ENCODE data around the gene UBASH3A.

The UBASH3A gene

GRCh38 chr21:42373908-42374455 is 29.7 kb upstream of the UBASH3A start:
- in situ Hi-C loops (cut with HindIII; ENCODE audit: low sequenced_read_pairs), result no loop called here
- no peak for DNase-seq (ENCODE audit: low read depth)
- TF ChIP-seq CTCF (IDR thresholded peaks at IDR 0.05; ENCODE audit: low read depth, low read length, missing control alignments), result no peak
- no peak overlapping the region for H3K4me3 ChIP-seq (ENCODE audit: low read depth, low read length)

GRCh38 chr21:42374457-42374856 is 29.2 kb upstream of the UBASH3A start:
- no peak for DNase-seq (ENCODE audit: low read depth)
- in situ Hi-C loops (cut with HindIII; ENCODE audit: low sequenced_read_pairs), result no loop called here
- no peak for TF ChIP-seq CTCF (IDR thresholded peaks at IDR 0.05; ENCODE audit: low read depth, low read length, missing control alignments)
- H3K4me3 ChIP-seq (ENCODE audit: low read depth, low read length), result no peak overlapping the region

- DNase-seq (ENCODE audit: low read depth), result no peak
- TF ChIP-seq CTCF (IDR thresholded peaks at IDR 0.05; ENCODE audit: low read depth, low read length, missing control alignments), result no peak
- in situ Hi-C loops (cut with HindIII; ENCODE audit: low sequenced_read_pairs), result no loop called here
- H3K4me3 ChIP-seq (ENCODE audit: low read depth, low read length), result no peak overlapping the region
Measured at GRCh38 chr21:42374864-42375499, 28.7 kb upstream of the UBASH3A start.

- in situ Hi-C loops (cut with HindIII; ENCODE audit: low sequenced_read_pairs), result no loop called here
- no peak overlapping the region for H3K4me3 ChIP-seq (ENCODE audit: low read depth, low read length)
- TF ChIP-seq CTCF (IDR thresholded peaks at IDR 0.05; ENCODE audit: low read depth, low read length, missing control alignments), result no peak
- no peak for DNase-seq (ENCODE audit: low read depth)
Measured at GRCh38 chr21:42375506-42375905, 28.2 kb upstream of the UBASH3A start.

GRCh38 chr21:42375966-42376337 is 27.8 kb upstream of the UBASH3A start:
- in situ Hi-C loops (cut with HindIII; ENCODE audit: low sequenced_read_pairs), result no loop called here
- H3K4me3 ChIP-seq (ENCODE audit: low read depth, low read length), result no peak overlapping the region
- no peak for DNase-seq (ENCODE audit: low read depth)
- no peak for TF ChIP-seq CTCF (IDR thresholded peaks at IDR 0.05; ENCODE audit: low read depth, low read length, missing control alignments)

GRCh38 chr21:42376338-42376982 is 27.2 kb upstream of the UBASH3A start:
- DNase-seq (ENCODE audit: low read depth), result no peak
- no peak overlapping the region for H3K4me3 ChIP-seq (ENCODE audit: low read depth, low read length)
- TF ChIP-seq CTCF (IDR thresholded peaks at IDR 0.05; ENCODE audit: low read depth, low read length, missing control alignments), result no peak
- in situ Hi-C loops (cut with HindIII; ENCODE audit: low sequenced_read_pairs), result no loop called here
